Fibroblast of mammary gland (primary cell): ENCODE measurements around the gene ADCY9.

Experiments
- DNase-seq: peaks from one replicate; pipeline ENCODE4 v3.0.0-alpha.2; 2010; ENCODE audit warnings: low read depth
- H3K4me3 ChIP-seq: 2 replicates; pipeline ENCODE4 v1.5.1; 2011; ENCODE audit warnings: low read depth, mild to moderate bottlenecking, low read length, moderate library complexity; ENCODE audit not compliant: control insufficient read depth
- CTCF ChIP-seq: conservative IDR thresholded peaks from 2 replicates; pipeline ENCODE4 v1.5.1; 2011; ENCODE audit warnings: low read depth, low read length, inconsistent platforms; ENCODE audit not compliant: control insufficient read depth, insufficient read depth

The ADCY9 gene

GRCh38 chr16:3974751-3975150, 141.5 kb downstream of the ADCY9 start:
- TF ChIP-seq CTCF, result no peak
- DNase-seq, result no peak
- no peak overlapping the region for H3K4me3 ChIP-seq

DNA sequence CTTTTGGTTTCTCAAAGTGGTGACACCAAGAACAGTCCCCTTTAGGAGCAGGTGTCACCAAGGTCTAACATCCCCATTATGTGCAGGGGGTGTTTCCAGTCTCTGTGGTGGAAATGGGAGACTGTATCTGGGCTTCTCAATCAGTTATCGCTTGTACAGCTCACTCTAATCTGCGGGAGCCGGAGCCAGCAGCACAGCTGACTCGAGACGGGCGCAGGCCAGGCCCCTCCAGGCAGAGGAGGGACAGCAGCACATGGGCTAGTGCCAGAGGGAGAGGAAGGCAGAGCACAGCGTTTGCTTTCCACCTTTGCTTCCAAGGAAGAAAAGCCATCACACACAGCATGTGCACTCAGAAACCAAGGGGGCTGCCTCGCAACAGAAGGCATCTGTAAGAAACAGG, 144.5 kb downstream of the ADCY9 start:
- DNase-seq, result no peak
- no peak overlapping the region for H3K4me3 ChIP-seq
- TF ChIP-seq CTCF, result no peak

DNA sequence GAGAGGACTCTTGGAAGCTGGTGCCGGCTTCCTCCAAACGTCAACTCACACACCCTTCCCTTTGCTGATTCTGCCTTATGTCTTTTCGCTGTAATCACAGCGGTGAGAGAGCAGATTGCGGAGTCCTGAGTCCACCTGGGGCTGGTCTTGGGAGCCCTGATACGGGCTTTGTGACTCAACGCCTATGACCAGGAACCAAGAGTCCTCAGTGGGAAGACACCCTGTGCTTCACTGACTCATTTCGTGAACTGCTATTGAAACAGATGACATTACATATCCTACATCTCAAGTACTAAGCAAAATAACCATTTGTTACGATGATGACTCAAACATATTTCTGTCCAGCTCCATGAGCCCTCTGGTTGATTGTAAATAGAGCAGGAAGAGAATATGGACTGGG, 145.0 kb downstream of the ADCY9 start:
- no peak overlapping the region for H3K4me3 ChIP-seq
- DNase-seq, result peak; percentile 84
- TF ChIP-seq CTCF, result no peak

DNA sequence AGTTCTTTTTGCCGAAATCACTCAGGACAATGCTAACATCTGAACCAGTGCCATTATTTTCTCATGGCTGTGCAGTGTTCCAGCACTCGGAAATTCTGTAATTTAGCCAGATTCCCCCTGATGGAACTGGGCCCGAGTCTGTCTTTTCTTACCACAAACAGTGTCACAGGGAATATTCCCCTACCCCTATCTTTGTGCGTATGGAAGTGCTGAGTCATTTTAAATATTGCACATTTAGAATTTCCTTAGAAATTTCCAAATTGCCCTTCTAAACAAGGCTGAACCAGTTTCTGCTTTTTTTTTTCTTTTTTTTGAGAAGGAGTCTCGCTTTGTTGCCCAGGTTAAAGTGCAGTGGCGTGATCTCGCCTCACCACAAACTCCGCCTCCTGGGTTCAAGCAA, 147.7 kb downstream of the ADCY9 start:
- DNase-seq, result no peak
- no peak for TF ChIP-seq CTCF
- no peak overlapping the region for H3K4me3 ChIP-seq

- TF ChIP-seq CTCF, result no peak
Observed at GRCh38 chr16:3966681-3967080, 149.6 kb downstream of the ADCY9 start.

DNA sequence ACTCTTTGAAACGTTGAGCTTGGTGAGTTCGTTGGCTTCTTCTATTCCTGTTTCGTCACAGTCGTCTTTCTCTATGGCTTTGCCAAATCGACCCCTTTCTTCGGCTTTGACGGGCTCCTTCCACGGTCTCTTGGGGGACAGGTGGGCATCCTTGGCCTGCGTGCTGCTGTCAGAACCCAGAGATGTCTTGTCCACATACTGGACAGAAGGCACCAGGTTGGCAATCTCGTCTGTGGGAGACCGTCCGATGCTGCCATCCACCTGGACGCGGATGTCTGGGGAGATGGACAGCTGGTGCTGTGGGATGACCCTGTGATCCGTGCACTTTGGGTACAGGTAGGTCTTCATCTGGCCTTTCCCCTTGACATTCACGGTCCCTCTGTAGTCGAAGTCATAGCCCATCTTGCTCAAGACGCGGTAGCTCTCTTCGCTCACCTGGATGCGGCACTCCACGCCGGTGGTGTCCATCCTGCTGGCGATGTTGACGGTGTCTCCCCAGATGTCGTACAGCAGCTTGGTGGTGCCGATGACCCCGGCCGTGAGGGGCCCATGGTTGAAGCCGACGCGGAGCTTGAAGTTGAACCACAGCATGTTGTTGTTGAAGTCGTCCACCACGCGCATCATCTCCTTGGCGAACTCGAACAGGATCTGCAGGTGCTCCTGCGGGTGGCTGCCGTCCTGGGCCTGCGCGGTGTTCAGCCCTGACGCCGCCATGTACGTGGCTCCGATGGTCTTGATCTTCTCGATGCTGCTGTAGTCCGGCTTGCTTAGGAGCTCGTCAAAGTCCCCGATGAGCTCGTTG, 150.3 kb downstream of the ADCY9 start:
- TF ChIP-seq CTCF, result no peak
- DNase-seq, result no peak
- H3K4me3 ChIP-seq, result no peak overlapping the region

More at GRCh38 chr16:3966681-3967080, 149.6 kb downstream of the ADCY9 start:
- DNase-seq, result no peak
- H3K4me3 ChIP-seq, result no peak overlapping the region

DNA sequence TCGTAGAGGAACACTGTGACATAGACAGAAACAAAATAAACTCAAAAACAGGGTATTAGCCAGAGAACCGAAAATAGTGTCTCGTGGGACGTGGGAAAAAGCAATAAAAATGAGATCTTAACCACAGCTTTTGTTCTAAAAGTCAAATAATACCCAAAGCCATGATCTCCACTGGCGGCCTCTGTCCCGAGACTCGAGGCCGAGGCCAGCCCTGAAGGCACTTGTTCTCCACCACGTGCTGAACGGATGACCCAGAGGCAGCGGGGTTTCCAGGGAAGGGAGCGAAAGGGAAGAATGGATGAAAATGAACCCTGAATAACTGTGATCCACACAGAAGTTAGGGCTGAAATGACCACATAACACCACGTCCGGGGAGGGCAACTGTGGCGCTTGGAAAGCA, 150.9 kb downstream of the ADCY9 start:
- no peak overlapping the region for H3K4me3 ChIP-seq
- no peak for DNase-seq
- TF ChIP-seq CTCF, result no peak
